ENCODE data around the gene KRTAP29-1. TPM values are rescaled to one million over a fixed set of nuclear protein-coding genes. Genes with fewer than 3 reads are reported as not detected.
"Not testable (repeated sequence)": the region's sequence is repeated elsewhere in the genome, so short reads cannot be mapped to it uniquely, and the experiment has no call there.

KRTAP29-1 gene
- total RNA-seq, 2 experiments from 2014 or later = not detected

GRCh38 chr17:41265078-41265477, 37.6 kb downstream of the KRTAP29-1 start, which contains the start of gene KRTAP9-6:
KRTAP9-6 (plus strand) TSS chr17:41265378; CDS start chr17:41265378, 0 bp downstream.
- intact Hi-C loops (cut with micrococcal nuclease) = no loop called here
- no peak for ATAC-seq
- peaks cover 7% of the 10 kb centered on the region for H3K4me1 Mint-ChIP-seq (ENCODE audit: low read depth)
- CTCF ChIA-PET = no interaction called here
- H3K27ac Mint-ChIP-seq = no peak within 1 kb of the TSS
- TF ChIP-seq, protein P1, sequence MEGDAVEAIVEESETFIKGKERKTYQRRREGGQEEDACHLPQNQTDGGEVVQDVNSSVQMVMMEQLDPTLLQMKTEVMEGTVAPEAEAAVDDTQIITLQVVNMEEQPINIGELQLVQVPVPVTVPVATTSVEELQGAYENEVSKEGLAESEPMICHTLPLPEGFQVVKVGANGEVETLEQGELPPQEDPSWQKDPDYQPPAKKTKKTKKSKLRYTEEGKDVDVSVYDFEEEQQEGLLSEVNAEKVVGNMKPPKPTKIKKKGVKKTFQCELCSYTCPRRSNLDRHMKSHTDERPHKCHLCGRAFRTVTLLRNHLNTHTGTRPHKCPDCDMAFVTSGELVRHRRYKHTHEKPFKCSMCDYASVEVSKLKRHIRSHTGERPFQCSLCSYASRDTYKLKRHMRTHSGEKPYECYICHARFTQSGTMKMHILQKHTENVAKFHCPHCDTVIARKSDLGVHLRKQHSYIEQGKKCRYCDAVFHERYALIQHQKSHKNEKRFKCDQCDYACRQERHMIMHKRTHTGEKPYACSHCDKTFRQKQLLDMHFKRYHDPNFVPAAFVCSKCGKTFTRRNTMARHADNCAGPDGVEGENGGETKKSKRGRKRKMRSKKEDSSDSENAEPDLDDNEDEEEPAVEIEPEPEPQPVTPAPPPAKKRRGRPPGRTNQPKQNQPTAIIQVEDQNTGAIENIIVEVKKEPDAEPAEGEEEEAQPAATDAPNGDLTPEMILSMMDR (IDR thresholded peaks at IDR 0.05) = no peak
- no peak for DNase-seq
- H3K27me3 Mint-ChIP-seq = no peaks in the 10 kb centered on the region
- no peaks in the 10 kb centered on the region for H3K36me3 Mint-ChIP-seq (ENCODE audit: low read depth)
- no peak within 1 kb of the TSS for H3K4me3 Mint-ChIP-seq
- POLR2A ChIA-PET = no interaction called here
- H3K9me3 Mint-ChIP-seq = no peaks in the 10 kb centered on the region

DNA sequence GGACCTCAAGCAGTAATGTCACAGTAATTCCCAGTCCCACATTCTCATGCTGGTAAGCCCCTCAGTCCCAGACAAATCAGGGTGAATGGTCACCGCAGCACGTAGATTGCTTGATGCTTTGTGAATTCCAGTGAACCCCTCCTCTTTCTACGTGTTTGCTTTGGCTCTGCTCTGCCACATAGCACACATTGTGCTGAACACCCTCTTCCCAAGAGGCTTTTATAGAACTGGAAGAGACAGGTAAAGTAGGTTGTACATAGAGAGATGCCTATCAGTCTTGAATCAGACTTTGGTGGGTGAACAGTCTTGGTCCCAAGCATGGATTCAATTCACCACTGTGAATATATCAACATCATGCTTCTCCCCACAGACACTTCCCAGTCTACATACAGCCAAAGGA, 38.1 kb downstream of the KRTAP29-1 start:
- Mint-ChIP-seq H3K9me3 (no peaks in the 10 kb centered on the region), H3K4me3 (no peak overlapping the region), H3K36me3 (ENCODE audit: low read depth) (no peaks in the 10 kb centered on the region), H3K4me1 (ENCODE audit: low read depth) (peaks cover 7% of the 10 kb centered on the region), H3K27ac (no peak overlapping the region), H3K27me3 (no peaks in the 10 kb centered on the region)
- ChIA-PET POLR2A (no interaction called here), CTCF (no interaction called here)
- intact Hi-C loops (cut with micrococcal nuclease) = no loop called here
- TF ChIP-seq, protein P1 (IDR thresholded peaks at IDR 0.05) = no peak
- ATAC-seq = no peak
- no peak for DNase-seq

DNA sequence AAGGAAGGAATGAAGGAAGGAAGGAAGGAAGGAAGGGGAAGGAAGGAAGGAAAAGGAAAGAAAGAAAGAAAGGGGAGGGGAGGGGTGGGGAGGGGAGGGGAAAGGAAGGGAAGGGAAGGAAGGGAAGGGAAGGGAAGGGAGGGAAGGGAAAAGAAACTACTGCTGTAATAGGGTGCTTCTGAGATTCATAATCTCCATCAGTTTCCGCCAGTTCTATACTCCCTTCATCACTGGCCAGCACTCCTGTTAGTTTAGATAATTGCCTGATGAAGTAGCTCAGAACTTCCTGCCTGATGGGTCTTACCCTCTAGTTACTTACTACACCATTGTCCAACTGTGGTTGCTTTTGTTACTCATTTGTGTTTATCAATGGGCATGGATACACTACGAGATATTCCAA, 39.4 kb downstream of the KRTAP29-1 start:
- peaks cover 7% of the 10 kb centered on the region for H3K4me1 Mint-ChIP-seq (ENCODE audit: low read depth)

GRCh38 chr17:41258406-41258805, 44.2 kb downstream of the KRTAP29-1 start:
- H3K27me3 Mint-ChIP-seq = peaks cover 10% of the 10 kb centered on the region
- POLR2A ChIA-PET = no interaction called here
- TF ChIP-seq, protein P1 (IDR thresholded peaks at IDR 0.05) = no peak
- no peaks in the 10 kb centered on the region for H3K9me3 Mint-ChIP-seq
- H3K4me3 Mint-ChIP-seq = no peak overlapping the region
- DNase-seq (no peak), ATAC-seq (no peak)
- H3K27ac Mint-ChIP-seq = no peak overlapping the region
- no peaks in the 10 kb centered on the region for H3K36me3 Mint-ChIP-seq (ENCODE audit: low read depth)
- H3K4me1 Mint-ChIP-seq (ENCODE audit: low read depth) = peaks cover 5% of the 10 kb centered on the region
- intact Hi-C loops (cut with micrococcal nuclease) = no loop called here
- CTCF ChIA-PET = no interaction called here

More for the DNA sequence above, 39.4 kb downstream of the KRTAP29-1 start:
- Mint-ChIP-seq H3K36me3 (ENCODE audit: low read depth) (no peaks in the 10 kb centered on the region), H3K9me3 (no peaks in the 10 kb centered on the region), H3K27ac (no peak overlapping the region), H3K4me3 (no peak overlapping the region), H3K27me3 (no peaks in the 10 kb centered on the region)
- DNase-seq (no peak), ATAC-seq (no peak)
- TF ChIP-seq, protein P1 (IDR thresholded peaks at IDR 0.05) = no peak
- ChIA-PET CTCF (no interaction called here), POLR2A (no interaction called here)
- intact Hi-C loops (cut with micrococcal nuclease) = no loop called here

DNA sequence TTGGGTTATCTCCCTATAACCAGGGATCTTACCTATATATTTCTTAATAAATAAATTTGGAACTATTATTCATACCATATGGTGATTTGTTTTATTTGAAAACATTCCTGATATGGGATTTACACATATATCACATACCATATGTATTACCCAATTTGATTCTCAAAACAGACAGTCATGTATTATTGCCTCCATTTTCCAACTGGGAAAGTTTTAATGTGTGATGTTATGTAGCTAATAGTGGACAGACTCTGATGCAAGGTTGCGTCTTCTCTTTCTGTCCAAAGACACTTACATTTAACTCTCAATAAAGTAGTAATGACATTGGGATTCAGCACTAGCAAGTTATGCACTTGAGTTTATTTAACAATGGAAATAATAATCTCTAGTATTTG, 46.4 kb downstream of the KRTAP29-1 start:
- Mint-ChIP-seq H3K4me1 (ENCODE audit: low read depth) (peaks cover 5% of the 10 kb centered on the region), H3K9me3 (no peaks in the 10 kb centered on the region), H3K27me3 (peaks cover 10% of the 10 kb centered on the region), H3K27ac (no peak overlapping the region), H3K36me3 (ENCODE audit: low read depth) (no peaks in the 10 kb centered on the region), H3K4me3 (no peak overlapping the region)
- ChIA-PET CTCF (interaction anchor here (1.0 kb wide), 1 partner anchor 73 kb away, joined by 3 read pairs; no protein-coding TSS in a partner anchor), POLR2A (no interaction called here)
- no peak for ATAC-seq
- intact Hi-C loops (cut with micrococcal nuclease) = no loop called here
- DNase-seq = no peak
- TF ChIP-seq, protein P1 (IDR thresholded peaks at IDR 0.05) = no peak

DNA sequence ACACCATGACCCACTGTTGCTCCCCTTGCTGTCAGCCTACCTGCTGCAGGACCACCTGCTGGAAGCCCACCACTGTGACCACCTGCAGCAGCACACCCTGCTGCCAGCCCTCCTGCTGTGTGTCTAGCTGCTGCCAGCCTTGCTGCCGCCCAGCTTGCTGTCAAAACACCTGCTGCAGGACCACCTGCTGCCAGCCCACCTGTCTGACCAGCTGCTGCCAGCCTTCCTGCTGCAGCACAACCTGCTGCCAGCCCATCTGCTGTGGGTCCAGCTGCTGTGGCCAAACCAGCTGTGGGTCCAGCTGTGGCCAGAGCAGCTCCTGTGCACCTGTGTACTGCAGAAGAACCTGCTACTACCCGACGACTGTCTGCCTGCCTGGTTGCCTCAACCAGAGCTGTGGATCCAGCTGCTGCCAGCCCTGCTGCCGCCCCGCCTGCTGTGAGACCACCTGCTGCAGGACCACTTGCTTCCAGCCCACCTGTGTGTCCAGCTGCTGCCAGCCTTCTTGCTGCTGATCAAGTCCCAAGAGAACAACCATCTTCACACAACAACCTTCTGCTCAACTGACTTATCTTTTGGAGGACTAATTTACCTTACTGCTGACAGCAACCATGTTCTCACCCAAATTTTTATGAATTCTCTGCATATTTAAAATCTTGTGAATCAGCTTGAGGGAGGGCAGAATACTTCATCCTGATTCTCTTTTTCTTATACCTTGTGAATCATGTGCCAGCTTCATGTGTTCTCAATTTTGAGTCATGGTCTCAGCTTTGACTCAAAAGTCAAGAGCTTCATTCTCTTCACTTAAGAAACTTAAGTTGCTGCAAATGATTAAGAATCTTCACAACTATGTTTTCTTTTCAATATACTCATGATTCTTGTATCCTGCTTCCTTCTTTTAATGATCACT, 47.0 kb downstream of the KRTAP29-1 start, which contains the start of gene KRTAP9-9:
TSS of gene KRTAP9-9 (plus strand) at position 4 of the 910 bp plus-strand sequence.
- H3K9me3 Mint-ChIP-seq; H3K4me3 Mint-ChIP-seq; H3K36me3 Mint-ChIP-seq (ENCODE audit: low read depth); POLR2A ChIA-PET; DNase-seq; H3K4me1 Mint-ChIP-seq (ENCODE audit: low read depth); H3K27ac Mint-ChIP-seq; intact Hi-C loops (cut with micrococcal nuclease); H3K27me3 Mint-ChIP-seq; ATAC-seq: not testable (repeated sequence)
- CTCF ChIA-PET = interaction anchor here (1.0 kb wide), 1 partner anchor 74 kb away, joined by 3 read pairs; no protein-coding TSS in a partner anchor
